IMR-90 (cell line): ENCODE measurements around the gene RARS2.

Source experiments
- BHLHE40 ChIP-seq: fragments of 150-350 bp; IDR thresholded peaks from 2 replicates; pipeline ENCODE4 v1.6.1; 2016; ENCODE audit warnings: mild to moderate bottlenecking, low read depth, low read length
- CEBPB ChIP-seq: IDR thresholded peaks from 2 replicates; pipeline ENCODE4 v1.6.1; 2012; ENCODE audit warnings: low read depth, low read length, improper control_type of control experiment
- CHD1 ChIP-seq: IDR thresholded peaks from 2 replicates; pipeline ENCODE4 v1.6.1; 2012; ENCODE audit warnings: low read depth, low read length, improper control_type of control experiment
- CTCF ChIP-seq: conservative IDR thresholded peaks from 2 replicates; pipeline ENCODE4 v1.5.1; 2012; ENCODE audit warnings: mild to moderate bottlenecking, low read depth, low read length, improper control_type of control experiment
- FOS ChIP-seq: fragments of 150-350 bp; IDR thresholded peaks from 2 replicates; pipeline ENCODE4 v1.6.1; 2016; ENCODE audit warnings: low read depth, low read length
- MXI1 ChIP-seq: IDR thresholded peaks from 2 replicates; pipeline ENCODE4 v1.6.1; 2012; ENCODE audit warnings: low read depth, mild to moderate bottlenecking, low read length, moderate library complexity, borderline replicate concordance
- POLR2A ChIP-seq: IDR thresholded peaks from 2 replicates; pipeline ENCODE4 v1.6.1; 2012; ENCODE audit warnings: mild to moderate bottlenecking, low read depth, low read length
- RAD21 ChIP-seq: IDR thresholded peaks from 2 replicates; pipeline ENCODE4 v1.6.1; 2012; ENCODE audit warnings: low read length, improper control_type of control experiment
- RCOR1 ChIP-seq: IDR thresholded peaks from 2 replicates; pipeline ENCODE4 v1.6.1; 2012; ENCODE audit warnings: mild to moderate bottlenecking, low read length, improper control_type of control experiment; ENCODE audit not compliant: insufficient replicate concordance
- RFX5 ChIP-seq: IDR thresholded peaks from 2 replicates; pipeline ENCODE4 v1.8.0; 2012; ENCODE audit warnings: low read depth, mild to moderate bottlenecking, low read length, moderate library complexity
- SMC3 ChIP-seq: fragments of 150-350 bp; IDR thresholded peaks from 2 replicates; pipeline ENCODE4 v1.6.1; 2016; ENCODE audit warnings: low read depth, mild to moderate bottlenecking, antibody characterized with exemption, low read length, moderate library complexity
- USF2 ChIP-seq: fragments of 150-350 bp; IDR thresholded peaks from 2 replicates; pipeline ENCODE4 v1.6.1; 2017; ENCODE audit warnings: mild to moderate bottlenecking, antibody characterized with exemption, low read length, low read depth

DNA sequence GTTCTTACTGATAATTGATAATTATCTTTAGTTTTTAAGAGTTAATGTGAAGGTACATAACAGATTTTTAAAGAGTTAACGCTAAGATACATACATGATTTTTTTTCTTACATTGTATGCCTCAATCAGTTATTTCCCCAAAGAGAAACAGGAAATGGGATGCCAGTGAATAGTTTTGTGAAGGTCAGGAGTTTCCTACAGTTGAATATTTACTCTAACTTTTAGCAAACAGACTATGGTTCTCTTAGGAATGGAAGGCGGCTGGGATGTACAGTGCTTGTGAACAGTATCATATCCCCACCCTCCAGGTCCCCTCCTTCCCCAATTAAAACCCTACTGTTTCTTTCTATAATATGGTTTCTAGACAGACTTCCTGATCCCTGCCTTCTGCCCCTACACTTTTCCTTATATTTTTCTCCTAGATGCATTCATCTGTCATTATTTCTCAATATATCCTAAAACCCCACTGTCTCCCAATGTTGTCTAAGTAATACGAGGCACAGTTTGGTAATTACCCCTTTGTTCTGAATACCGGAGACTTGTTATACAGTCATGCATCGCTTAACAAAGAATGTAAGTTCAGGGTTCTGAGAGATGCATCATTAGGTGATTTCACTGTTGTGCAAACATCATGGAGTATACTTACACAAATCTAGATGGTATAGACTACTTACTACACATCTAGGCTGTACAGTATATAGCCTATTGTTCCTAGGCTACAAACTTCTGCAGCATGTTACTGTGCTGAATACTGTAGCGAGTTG is 87.8 kb downstream of the RARS2 start:
- no peak for TF ChIP-seq CTCF
- no peak for TF ChIP-seq BHLHE40
- TF ChIP-seq USF2: no peak
- no peak for TF ChIP-seq POLR2A
- TF ChIP-seq FOS: no peak
- no peak for TF ChIP-seq MXI1
- TF ChIP-seq RAD21: no peak
- TF ChIP-seq CEBPB: no peak
- no peak for TF ChIP-seq RFX5
- no peak for TF ChIP-seq CHD1
- TF ChIP-seq SMC3: no peak
- TF ChIP-seq RCOR1: no peak
